ENCODE data around the gene FAAP100. TPM values are rescaled to one million over a fixed set of nuclear protein-coding genes. Genes with fewer than 3 reads are reported as not detected.
A peak's percentile ranks its signal among the peaks of the same experiment; 100 is the strongest.

Gene FAAP100
- total and polyA plus RNA-seq, 12 donors, result 8.7 to 30.6 (median 13.3) TPM

DNA sequence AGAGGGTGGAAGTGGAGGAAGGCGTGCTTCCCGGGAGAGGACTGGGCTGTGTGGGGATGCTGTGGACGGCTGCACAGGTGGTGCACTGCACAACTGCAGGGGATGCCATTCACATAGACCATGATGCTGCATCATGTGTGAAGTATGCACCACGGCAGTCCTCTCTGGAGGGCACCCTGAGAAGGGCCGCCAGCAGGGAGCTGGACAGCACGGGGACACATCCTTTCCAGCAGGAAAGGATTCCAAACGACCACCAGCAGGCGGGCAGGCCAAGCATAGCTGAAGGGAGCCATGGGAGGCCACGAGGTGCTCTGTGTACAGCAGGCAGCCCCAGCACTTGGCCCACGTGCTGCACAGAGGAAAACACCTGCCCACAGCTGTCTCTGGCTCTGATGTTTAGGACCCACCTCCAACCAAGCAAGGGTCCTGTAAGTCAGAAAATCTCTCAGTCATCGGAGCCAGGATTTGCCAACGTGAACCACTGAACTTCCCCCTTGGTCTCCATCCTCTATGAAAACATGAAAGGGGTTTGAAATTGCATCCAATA, 49.6 kb downstream of the FAAP100 start:
- no peak overlapping the region for H3K4me3 ChIP-seq
- no peaks in the 10 kb centered on the region for H3K36me3 ChIP-seq
- no peaks in the 10 kb centered on the region for H3K27me3 ChIP-seq
- ATAC-seq (no peak), DNase-seq (no peak)
- TF ChIP-seq, protein P1, sequence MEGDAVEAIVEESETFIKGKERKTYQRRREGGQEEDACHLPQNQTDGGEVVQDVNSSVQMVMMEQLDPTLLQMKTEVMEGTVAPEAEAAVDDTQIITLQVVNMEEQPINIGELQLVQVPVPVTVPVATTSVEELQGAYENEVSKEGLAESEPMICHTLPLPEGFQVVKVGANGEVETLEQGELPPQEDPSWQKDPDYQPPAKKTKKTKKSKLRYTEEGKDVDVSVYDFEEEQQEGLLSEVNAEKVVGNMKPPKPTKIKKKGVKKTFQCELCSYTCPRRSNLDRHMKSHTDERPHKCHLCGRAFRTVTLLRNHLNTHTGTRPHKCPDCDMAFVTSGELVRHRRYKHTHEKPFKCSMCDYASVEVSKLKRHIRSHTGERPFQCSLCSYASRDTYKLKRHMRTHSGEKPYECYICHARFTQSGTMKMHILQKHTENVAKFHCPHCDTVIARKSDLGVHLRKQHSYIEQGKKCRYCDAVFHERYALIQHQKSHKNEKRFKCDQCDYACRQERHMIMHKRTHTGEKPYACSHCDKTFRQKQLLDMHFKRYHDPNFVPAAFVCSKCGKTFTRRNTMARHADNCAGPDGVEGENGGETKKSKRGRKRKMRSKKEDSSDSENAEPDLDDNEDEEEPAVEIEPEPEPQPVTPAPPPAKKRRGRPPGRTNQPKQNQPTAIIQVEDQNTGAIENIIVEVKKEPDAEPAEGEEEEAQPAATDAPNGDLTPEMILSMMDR (IDR thresholded peaks at IDR 0.05), result no peak
- no peaks in the 10 kb centered on the region for H3K9me3 ChIP-seq
- H3K27ac ChIP-seq, result no peak overlapping the region
- peaks cover 0 to 11% (median 0%) of the 10 kb centered on the region in 9 donors for H3K4me1 ChIP-seq
- 65 to 66% methylated on average over 12 of the region's 12 CpGs for WGBS, 2 donors
- intact Hi-C loops (cut with DNase I), result no loop called here

GRCh38 chr17:81500047-81500446, 52.1 kb downstream of the FAAP100 start:
- Histone ChIP-seq H3K9me3 (no peaks in the 10 kb centered on the region), H3K27me3 (peaks cover 0 to 8% (median 0%) of the 10 kb centered on the region in 7 donors), H3K4me3 (no peak overlapping the region), H3K36me3 (no peaks in the 10 kb centered on the region), H3K4me1 (peaks cover 0 to 11% (median 0%) of the 10 kb centered on the region in 9 donors), H3K27ac (no peak overlapping the region)
- TF ChIP-seq, protein P1 (IDR thresholded peaks at IDR 0.05), result no peak
- ATAC-seq (peak in 3 of 8 donors; percentile 7 to 50 (median 8)), DNase-seq (no peak)
- 43 to 51% methylated on average over 7 of the region's 7 CpGs for WGBS, 2 donors
- intact Hi-C loops (cut with DNase I), result no loop called here

DNA sequence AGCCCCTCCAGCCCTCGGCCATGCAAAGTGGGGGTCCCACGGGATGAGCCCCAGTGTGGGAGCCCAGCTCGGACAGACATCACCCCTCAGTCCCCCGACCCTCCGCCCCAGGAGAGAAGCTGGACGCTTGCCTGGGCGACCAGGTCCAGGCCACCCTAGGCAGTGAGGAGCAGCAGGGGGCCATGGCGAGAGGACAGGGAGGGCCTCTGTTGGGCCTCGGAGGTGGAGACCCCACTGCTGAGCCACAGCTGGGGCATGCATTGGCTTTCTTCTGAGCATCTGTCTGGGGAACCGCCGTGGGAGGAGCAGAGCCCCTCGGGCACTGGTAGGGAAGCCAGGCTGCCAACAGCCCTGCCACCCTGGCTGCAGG, 52.6 kb downstream of the FAAP100 start:
- TF ChIP-seq, protein P1 (IDR thresholded peaks at IDR 0.05), result no peak
- H3K27ac ChIP-seq, result no peak overlapping the region
- no peaks in the 10 kb centered on the region for H3K36me3 ChIP-seq
- ATAC-seq (peak in 3 of 8 donors; percentile 13 to 46 (median 17)), DNase-seq (no peak)
- peaks cover 0 to 11% (median 0%) of the 10 kb centered on the region in 9 donors for H3K4me1 ChIP-seq
- intact Hi-C loops (cut with DNase I), result no loop called here
- peaks cover 0 to 8% (median 0%) of the 10 kb centered on the region in 7 donors for H3K27me3 ChIP-seq
- 73 to 78% methylated on average over 12 of the region's 12 CpGs for WGBS, 2 donors
- peak overlapping the region in 1 of 10 donors; percentile 8 for H3K4me3 ChIP-seq
- H3K9me3 ChIP-seq, result no peaks in the 10 kb centered on the region

DNA sequence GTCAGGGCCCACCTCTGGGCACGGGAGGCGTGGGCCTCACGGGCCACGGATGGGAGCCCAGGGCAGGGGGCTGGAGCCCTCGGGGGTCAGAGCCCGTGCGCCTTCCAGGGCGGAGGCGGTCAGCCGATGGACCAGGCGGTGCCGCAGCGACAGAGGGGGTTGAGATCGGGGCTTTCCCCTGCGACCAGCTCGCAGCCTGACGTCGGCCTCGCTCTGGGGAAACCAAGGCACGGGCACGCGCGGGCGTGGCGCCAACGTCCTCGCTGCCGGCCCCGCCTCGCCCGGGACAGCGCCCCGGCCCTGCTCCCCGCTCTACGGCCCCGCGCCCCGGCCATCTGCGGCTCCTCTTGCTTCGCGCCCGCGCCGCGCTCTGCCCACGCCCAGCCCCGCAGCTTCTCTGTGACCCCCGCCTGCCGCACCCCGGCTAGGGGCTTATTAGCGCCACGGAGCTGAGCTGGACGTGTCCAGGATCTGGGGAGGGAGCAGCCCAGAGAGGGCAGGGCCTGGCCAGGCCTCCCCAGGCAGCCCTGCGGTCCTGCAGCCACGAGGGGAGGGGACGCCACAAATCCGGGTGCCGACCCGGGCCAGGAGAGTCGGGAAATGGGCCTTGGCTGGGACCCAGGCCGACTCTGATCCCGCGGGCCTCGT, 53.1 kb downstream of the FAAP100 start:
- Histone ChIP-seq H3K27me3 (peaks cover 0 to 8% (median 0%) of the 10 kb centered on the region in 7 donors), H3K4me3 (peak overlapping the region in 1 of 10 donors; percentile 8), H3K27ac (no peak overlapping the region), H3K4me1 (peaks cover 0 to 11% (median 0%) of the 10 kb centered on the region in 9 donors), H3K9me3 (no peaks in the 10 kb centered on the region), H3K36me3 (no peaks in the 10 kb centered on the region)
- DNase-seq, result no peak
- TF ChIP-seq, protein P1 (IDR thresholded peaks at IDR 0.05), result no peak
- ATAC-seq, result peak in 4 of 8 donors; percentile 19 to 29 (median 24)
- 55 to 59% methylated on average over 61 to 64 of the region's 64 CpGs for WGBS, 2 donors
- intact Hi-C loops (cut with DNase I), result no loop called here
